MV-4-11 (cell line): ENCODE results near the gene SPARCL1.

ENCODE experiments used
- DNase-seq: peaks from one replicate; lab custom pipeline; 2025; lab: John Stamatoyannopoulos, UW

The SPARCL1 gene

DNA sequence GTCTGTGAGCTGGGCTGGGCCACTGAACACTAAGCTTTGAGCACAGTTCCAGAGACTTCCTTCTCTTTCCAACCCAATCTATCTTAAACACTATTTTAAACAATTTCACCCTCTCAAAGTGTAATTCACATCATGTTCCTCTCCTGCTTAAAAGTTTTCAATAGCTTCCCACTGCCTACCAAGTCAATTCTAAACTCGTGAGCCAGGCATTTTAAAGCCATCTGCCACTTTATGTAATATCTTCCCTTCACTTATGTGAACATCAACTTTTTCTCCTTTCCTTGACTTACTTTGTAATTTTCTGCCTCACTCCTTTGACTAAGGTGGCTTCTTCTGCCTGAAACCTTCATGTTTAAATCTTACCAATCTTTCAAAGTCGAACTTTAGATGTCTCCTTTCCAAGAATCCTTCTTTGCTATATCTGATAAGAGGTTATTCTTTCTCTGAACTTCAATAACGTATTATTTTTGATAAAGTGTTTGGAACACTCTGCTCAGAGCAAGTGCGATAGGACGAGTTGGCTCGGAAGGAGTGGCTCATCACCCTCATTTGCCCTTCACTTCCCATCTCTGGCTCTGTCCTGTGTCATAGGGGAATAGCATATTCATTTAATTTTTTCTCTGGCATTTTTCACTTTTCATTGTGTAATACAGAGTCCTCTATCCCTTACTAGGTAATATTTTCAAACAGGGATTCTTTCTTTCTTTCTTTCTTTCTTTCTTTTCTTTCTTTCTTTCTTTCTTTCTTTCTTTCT is 13.0 kb upstream of the SPARCL1 start:
- no peak for DNase-seq

DNA sequence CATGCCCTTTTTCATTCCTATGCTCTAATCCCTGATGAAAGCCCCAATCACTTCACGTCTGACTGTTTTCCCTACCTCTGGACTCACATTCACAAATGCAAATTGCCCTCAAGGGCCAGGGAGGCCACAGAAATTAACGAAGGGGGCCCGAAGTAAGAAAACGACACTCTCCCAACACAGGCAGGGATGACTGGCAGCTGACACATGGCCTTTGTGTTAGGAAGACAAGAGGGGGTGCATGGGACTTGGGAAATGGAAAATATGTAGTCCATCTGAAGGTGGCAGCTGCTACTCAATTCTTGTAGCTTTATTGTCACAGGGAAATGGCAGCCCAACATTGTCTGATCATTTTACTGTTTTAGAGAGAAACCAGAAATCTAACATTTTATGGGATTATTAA is 12.3 kb upstream of the SPARCL1 start:
- no peak for DNase-seq

DNA sequence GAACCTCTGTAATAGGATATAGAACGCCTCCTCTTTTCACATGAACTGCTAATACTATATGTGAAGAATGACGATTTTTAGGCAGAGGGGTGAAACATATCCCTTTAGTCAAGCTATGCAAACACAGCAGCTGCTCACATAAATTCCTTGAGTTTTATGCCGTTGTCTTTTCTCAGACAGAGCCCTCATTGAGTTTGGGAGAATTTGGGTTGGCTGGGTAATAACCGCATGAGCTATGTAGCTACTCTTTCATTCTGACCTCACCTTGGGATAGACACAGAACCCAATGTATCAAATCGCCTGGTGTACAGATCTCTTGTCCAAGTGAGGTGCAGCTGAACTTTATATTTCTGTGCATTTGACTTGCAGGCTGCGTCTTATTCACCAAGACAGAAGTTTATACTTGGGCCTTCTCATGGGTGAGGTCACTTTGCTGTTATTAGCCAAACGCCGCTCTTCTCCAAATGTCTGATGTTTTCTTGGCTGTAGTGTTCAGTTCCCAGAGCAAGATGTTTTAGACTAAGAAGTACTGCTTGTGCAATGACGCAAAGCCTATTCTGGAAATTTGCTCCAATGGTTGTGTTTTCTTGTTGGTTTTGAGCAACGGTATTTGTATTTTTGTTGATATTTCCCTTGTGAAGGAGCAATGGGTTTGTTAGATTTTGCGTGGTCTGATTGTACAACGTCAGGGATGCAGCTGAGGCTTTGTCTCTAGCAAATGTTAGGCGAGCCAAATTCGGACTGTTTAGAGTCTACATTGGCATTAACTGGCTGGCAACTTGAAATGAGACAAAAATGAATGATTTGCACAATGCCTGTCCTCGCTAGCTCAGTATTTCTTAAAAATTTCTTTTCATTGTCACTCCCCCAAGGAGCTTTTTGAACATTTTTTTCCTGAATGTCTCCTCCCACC is 11.2 kb upstream of the SPARCL1 start:
- DNase-seq: no peak

DNA sequence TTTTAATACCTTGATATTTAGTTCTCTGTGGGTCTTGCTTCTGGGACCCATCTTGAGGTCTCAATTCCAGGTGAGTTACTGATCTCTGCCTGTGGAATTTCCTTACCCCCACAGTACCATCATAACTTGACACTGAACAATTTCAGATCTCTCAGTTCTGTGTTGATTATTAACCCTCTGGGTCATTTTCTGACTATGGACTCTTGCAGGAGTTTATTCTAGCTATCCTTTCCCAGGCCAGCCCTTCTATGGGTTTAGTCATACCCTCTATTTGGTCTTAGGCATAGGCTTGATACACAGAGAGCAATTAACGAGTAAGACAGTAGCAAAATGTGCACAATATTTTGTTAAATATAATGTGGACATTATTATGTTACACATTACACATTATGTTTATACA is 3.7 kb upstream of the SPARCL1 start:
- DNase-seq: no peak

DNA sequence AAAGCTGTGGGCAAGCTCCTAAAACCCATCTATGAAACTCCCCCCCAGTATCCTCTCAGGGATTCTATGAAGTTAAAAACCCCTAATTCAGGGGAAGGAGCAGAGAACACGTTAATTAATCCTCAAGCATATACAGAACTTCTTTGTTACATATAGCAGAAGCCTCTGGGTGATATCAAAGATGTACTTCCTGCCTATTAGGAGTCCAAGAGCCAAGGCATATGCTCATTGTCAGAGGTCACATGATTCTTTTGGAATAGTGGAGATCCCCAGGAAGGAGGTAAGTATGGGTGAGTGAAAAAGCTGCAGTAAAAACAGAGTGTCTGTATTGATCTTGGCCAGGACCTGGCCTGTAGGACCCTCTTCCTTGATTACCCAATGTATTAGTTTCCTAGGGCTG is 2.9 kb upstream of the SPARCL1 start:
- no peak for DNase-seq

DNA sequence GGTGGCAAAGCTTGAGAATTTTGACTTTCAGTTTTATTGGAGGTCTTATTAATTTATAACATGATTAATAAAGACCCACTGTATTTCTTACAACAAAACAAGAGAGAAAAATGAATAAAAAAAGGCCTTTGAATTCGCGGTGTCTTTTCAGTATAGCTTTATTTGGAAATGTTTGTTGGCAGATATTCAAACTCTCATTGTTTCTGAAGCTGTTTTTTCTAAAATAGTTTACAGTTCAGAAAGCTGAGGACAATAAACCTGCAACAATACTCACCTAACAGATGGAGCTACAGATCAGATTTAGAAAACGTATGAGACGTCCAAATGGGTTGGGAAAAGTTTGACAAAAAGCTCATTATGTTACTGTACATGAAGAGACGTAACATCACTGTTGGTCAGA is 2.4 kb upstream of the SPARCL1 start:
- no peak for DNase-seq

DNA sequence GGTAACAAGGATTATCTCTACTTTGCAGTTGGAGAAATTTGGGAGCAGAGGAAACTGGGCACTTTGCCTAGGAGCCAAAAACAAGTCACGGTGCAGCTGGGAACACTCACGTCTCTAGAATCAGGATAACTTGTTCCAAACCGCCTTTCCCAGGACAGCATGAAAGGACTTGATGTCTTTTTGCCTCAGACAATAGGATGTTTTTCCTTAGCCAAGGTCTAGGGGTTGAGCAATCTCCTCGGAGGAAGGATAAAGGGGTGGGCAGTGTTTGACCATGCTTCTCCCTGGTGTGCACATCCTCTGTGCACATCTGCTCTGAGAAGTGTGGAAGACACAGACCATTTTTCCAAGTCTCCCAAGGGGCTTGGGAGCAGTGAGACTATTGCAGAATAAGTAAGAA is 1.7 kb upstream of the SPARCL1 start:
- DNase-seq: no peak

DNA sequence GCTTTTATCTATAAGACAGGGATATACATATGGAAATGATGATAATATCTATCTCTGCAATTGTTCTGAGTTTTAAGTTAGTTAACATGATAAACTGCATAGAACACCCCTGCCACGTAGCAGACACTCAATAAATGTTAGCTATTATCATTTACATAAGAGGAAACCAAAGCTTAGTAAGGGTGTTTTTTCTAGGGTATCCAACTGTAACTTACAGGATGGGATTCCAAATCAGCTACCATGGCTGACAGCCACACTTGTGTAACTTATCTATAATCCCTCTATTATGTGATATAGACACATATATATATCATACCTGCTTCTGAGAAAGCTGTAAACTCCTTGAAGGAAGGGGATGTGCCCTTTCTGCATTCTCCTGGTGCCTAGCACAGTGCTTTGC is 1.1 kb upstream of the SPARCL1 start:
- no peak for DNase-seq

DNA sequence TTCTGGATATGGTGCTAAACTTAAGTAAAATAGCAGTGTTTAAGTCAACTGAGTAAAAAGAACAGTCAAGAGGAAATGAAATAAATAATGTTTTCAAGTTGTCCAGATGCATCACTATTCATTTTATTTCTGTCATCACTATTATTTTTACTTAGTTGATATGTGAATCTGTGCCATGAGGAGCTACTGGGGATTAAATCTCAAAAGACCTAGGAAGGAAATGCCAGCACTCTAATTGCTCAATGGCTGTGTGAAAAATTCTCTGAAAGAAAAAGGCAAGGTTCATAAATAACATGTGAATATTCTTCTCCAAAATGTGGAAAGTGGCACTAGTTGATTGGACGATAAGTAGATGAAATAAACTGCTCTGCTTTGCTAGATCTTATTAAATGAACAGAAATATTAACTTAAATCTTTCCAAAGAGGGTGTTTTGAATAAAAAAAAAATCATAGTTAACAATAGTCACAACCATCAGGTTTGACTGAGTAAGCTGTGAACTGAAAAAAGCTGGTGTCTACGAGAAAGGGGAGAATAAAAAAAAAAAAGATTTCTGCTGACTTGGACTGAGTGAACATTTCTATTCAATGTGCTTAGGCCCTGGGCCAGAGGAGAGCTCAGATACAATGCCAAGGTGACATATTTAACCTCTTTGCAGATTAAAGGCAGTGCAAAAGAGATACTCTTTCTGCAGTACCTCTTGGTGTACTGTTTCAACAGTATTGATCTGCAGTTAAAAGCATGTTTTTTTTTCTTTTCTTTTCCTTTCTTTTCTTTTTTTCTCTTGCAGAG is 1.6 kb downstream of the SPARCL1 start:
- no peak for DNase-seq

DNA sequence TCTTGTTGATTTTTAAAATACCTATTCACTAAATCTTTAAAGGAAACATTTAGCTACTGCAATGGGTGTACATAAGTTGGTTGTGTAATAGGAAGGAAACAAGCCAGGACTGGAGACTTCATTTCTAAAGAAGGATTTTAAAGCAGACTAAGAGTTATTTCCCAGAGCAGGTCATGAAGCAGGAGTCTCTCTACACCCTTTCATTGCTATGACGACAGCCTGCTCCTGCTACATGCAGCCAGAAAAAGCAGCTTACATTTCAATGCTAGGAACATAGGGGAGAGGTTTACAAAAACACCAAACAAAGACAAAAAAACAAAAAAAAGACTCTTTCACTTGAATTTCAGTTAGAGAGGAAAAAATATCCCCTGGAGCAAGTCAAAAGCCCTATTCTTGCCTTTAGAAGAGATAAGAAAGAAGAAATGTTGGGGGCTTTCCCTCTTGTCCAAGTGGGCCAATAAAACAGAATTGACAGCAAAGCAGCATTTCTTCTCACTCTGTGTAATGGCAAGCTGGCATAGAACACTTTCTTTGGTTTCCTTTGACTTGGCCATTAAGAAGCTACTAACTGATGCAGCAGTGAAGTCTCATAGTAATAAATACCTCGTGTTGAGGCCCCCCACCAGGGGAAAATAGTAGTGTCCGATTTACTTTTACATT is 3.4 kb downstream of the SPARCL1 start:
- no peak for DNase-seq

DNA sequence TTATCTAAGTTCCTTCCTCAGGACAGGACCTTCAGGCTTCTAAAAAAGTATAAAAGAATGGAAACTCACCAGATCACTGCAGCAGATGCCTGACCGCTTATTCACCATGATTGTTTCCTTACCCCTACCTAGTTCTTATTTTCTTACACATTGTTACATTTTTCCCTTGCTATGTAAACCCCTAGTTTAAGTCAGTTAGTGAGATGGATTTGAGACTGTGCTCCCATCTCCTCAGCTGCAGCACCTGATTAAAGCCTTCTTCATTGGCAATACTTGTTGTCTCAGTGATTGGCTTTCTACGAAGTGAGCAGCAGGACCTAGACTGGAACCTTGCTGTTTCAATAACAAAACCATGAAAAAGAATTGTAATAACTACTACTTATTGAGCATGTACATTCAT is 4.7 kb downstream of the SPARCL1 start:
- no peak for DNase-seq

DNA sequence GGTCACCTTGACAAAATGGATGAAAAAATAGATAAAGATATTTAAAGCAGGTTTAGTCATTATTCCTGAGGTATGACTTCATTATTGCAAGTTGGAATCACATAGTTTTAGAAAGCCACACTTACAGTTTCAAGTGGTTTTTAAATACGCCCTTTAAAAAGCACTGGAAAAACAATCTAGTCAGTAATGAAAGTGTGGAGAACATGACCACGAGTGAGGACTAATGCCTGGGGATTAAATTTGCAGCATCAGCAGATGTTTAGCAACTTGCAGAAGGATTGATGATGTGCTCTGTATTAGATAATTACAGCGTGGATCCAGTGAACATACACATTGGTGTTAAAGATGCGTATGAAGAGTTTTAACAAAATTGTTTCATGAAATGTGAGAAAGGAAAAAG is 5.9 kb downstream of the SPARCL1 start:
- no peak for DNase-seq

DNA sequence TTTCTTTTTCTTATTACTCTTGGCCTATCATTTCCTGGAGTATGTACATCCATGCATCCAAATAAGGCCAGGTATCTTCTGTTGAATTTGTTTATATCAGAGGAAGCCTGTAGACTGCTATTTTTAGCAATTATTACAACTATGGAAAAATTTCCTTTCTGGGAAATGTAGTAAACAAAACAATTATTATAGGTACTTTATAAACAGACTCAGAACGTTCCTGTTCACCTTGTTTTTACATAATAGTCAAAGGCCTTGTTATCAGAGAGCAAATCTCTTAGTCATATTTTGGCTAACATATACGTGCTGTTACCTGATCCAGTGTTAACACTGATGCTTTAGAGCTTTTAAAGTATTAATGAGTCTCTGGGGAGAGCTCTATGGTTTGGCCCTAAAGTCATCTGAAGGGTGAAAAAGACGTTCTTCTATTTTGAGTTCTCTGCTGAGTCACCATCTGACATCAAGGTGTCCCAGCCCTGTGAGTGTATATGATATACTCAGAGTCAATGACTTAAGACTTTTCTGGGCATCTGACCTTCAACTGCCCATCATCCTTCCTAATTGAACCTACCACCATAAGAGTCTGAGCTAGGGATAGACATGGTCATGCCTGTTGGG is 7.3 kb downstream of the SPARCL1 start:
- DNase-seq: no peak

DNA sequence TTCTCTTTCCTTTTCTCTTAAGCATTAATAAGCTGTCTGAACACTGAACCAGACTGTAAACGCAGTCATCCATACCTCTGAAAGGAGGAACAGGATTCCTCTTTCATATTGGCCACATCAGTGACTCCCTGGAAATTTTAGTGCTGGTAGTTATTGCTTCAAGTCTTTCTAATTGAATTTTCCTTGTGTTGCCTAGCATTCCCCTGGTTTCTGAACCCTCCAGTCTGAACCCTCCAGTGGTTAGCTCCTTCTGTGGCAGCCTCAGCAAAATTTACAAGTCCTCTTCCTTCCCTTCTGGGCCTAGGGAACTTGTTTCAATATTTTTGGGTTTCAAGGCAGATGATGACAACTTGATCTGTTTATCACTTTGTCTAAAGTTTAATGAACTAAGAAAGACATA is 7.9 kb downstream of the SPARCL1 start:
- DNase-seq: no peak

DNA sequence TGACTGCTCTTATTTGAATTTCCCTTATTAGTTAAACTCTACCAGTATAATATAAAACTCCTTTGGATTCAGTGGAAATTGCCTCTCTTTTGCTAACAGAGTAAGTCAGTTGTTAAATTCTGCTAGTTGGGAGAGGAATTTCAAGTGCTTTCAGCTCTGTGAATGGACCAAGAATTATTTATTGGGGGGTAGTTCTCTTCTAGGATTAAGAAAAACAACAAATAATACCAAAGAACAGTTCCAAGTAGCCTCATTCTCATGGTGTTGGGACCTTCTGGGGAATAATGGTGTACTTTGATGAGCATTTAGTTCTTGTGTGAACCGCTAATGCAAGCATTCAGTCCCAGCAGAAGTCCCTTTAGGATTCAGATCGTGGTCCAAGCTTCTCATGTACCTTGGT is 11.6 kb downstream of the SPARCL1 start:
- DNase-seq: no peak

DNA sequence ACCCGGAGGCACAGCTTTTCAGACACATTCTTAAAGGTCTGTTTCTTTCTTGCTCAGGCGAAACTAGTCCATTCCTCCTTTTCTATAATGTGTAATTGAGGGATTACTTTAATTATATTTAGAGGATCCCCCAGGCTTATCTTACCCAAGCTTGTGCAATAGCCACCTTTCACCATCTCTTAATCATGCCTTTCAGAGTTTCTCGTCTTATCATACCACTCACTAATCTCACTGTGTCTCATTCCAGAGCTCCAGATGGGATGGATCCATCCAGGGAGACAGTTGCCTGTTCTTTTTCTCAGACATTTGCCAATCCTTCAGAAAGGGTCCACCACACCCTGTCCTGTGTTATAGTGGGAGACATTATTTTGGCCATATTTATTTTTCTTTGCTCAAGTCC is 12.5 kb downstream of the SPARCL1 start:
- DNase-seq: no peak

DNA sequence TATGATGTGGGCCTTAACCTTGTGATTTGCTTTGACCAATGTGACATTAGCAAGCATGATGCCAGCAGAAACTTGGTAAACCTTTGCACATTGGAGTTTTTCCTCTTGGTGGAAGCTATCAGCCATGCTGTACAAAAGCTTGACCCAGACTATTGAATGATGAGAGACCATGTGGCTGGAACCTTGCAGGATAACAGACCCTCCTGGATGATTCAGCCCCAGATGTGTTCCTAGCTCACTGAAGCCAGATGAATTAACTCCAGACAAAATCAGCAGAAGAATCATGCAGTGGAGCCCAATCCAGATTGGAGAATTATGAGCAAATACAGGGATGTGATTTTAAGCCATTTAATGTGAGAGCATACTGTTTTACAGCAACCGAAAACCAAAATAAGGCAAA is 16.8 kb downstream of the SPARCL1 start:
- DNase-seq: no peak

DNA sequence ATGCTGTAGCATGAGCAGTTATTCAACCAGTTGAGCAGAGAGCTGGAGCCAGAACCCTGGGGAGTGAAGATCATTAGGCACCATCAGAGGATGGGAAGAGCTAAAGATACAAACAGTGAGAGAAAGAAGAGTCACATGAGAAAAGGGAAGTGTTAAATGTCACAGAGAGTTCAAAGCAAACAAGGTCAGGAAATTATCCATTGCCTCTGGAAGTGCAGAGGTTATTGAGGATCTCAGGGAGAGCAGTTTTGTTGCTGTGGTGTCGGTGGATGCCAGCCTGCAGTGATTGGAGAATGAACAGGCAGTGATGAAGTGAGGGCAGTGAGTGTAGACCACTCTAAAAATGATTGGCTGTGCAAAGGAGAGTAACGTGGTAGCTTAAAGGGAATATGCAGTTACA is 17.7 kb downstream of the SPARCL1 start:
- DNase-seq: peak; percentile 16

DNA sequence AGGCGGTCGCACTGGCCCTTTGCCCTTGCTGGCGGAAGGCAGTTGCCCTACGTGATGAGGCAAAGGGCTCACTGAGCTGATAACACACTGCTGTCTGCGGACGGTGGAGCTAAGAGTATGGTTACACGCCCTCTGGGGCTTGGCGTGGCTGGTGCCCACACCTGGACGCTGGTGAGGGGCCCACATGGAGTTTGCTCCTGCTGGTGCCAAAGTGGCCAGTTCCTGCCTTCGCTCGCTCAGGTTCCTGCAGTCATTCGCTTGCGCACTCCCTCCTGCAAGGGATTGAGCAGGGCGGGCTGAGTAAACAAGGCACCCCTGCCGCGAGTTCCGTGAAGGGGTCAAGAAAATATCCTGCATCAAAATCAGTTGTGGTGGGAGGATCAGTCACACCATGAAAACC is 18.4 kb downstream of the SPARCL1 start:
- no peak for DNase-seq

DNA sequence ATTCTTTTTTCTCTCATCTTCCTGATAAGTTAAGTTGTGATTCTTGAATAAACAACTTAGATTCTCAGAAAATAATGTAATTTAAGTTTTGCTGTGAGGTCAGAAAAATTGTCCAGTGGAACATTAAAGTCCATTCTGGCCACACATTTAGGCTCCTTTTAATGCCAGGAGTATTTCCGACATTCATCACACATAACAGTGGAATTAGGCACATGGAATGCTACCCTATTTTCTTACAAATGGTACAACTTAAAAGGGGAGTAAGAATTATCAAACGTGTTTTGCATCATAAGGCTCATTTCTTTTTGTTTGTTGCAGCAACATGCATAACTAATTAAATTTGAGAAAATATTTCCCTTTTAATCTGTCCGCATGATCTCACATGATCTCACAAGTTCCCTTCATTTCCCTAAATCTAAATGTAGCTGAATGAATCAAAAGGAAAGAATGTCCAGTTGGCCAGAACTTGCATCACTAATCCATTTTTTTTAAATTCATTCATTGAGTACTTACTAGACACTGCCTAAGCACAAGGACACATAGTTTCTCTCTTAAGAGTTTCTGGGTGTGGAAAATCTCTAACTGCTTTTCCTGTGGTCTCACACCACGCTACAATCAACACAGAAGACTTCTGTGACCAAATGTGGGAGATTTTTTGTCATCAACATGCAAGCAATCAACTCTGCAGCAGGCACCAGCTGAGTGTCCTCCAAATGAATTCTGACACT is 22.0 kb downstream of the SPARCL1 start:
- no peak for DNase-seq

DNA sequence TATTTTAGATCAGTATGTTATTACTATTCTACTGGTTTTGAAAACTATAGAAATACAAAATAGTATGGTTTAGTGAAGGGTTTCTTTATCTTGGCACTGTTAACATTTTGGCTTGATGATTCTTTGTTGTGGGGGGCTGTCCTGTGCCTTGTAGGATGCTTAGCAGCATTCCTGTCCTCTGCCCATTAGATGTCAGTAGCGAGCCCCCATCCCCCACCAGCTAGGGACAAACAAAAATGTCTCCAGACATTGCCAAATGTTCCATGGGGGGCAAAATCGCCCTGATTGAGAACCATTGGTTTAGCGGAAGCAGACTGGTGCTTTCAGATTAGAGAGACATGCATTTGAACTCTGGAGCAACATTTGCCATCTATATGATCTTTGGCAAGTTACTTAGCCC is 23.3 kb downstream of the SPARCL1 start:
- no peak for DNase-seq
